Smooth muscle cell (in vitro differentiated cells): ENCODE results near the gene IL1RL2. TPM values are rescaled to one million over a fixed set of nuclear protein-coding genes. Genes with fewer than 3 reads are reported as not detected.

Experiments used
- DNase-seq: peaks from one replicate; lab custom pipeline; 2025; ENCODE audit not compliant: unreplicated experiment; lab: John Stamatoyannopoulos, UW
- H2AFZ ChIP-seq: fragments of 200-600 bp; sonication (generic); 2 replicates; pipeline ENCODE4 v1.6.0; 2016; ENCODE audit warnings: antibody characterized with exemption, low read depth, mild to moderate bottlenecking
- H3F3A ChIP-seq: fragments of 200-600 bp; sonication (generic); 2 replicates; pipeline ENCODE4 v1.6.0; 2017; ENCODE audit warnings: antibody characterized with exemption, low read depth
- H3K27ac ChIP-seq: fragments of 200-600 bp; sonication (generic); 2 replicates; pipeline ENCODE4 v1.5.1; 2016; ENCODE audit warnings: low read depth, mild to moderate bottlenecking
- H3K27me3 ChIP-seq: fragments of 200-600 bp; sonication (generic); 2 replicates; pipeline ENCODE4 v1.6.1; 2016; ENCODE audit warnings: low read depth, mild to moderate bottlenecking
- H3K36me3 ChIP-seq: fragments of 200-600 bp; sonication (generic); 2 replicates; pipeline ENCODE4 v1.5.1; 2016; ENCODE audit warnings: low read depth
- H3K4me1 ChIP-seq: fragments of 200-600 bp; sonication (generic); 2 replicates; pipeline ENCODE4 v1.5.1; 2016; ENCODE audit warnings: low read depth
- H3K4me2 ChIP-seq: fragments of 200-600 bp; sonication (generic); 2 replicates; pipeline ENCODE4 v1.6.0; 2016; ENCODE audit warnings: mild to moderate bottlenecking
- H3K4me3 ChIP-seq: fragments of 200-600 bp; sonication (generic); 2 replicates; pipeline ENCODE4 v1.5.1; 2016; ENCODE audit warnings: mild to moderate bottlenecking
- H3K79me2 ChIP-seq: fragments of 200-600 bp; sonication (generic); 2 replicates; pipeline ENCODE4 v1.6.0; 2016; ENCODE audit warnings: low read depth, mild to moderate bottlenecking
- H3K9ac ChIP-seq: fragments of 200-600 bp; sonication (generic); 2 replicates; pipeline ENCODE4 v1.6.0; 2016; ENCODE audit warnings: low read depth
- H3K9me3 ChIP-seq: fragments of 200-600 bp; sonication (generic); replicated peaks from 2 replicates; pipeline ENCODE4 v1.5.1; 2016; ENCODE audit warnings: low read depth
- H4K20me1 ChIP-seq: fragments of 200-600 bp; sonication (generic); 2 replicates; pipeline ENCODE4 v1.6.0; 2016; ENCODE audit warnings: low read depth
- WGBS: methylation state at CpG from one replicate; pipeline ENCODE4 v1.1.7; 2016; ENCODE audit warnings: low lambda C conversion rate; 5-methylcytosine and 5-hydroxymethylcytosine counted together
- polyA plus RNA-seq: library from polyadenylated mRNA; unstranded; fragments of >200 nt; fragmentation: Nextera tagmentation; extraction: Ambion mirVana; gene quantifications from 2 replicates; pipeline ENCODE4 v1.2.1, GENCODE V29; 2016
- total RNA-seq: library from RNA; depleted of rRNA; stranded (reverse); fragments of >200 nt; gene quantifications from 2 replicates; pipeline ENCODE4 v1.2.3, GENCODE V29; 2014
- TF ChIP-seq, protein P1 (sequence below): fragments of 200-600 bp; sonication (generic); IDR thresholded peaks from 2 replicates; pipeline ENCODE4 v1.5.1; 2017; ENCODE audit warnings: borderline replicate concordance, mild to moderate bottlenecking, antibody characterized with exemption; ENCODE audit not compliant: insufficient read depth, poor library complexity, severe bottlenecking

Gene IL1RL2
- total and polyA plus RNA-seq, 2 experiments from 2014 or later: 0.10 to 0.13 TPM

DNA sequence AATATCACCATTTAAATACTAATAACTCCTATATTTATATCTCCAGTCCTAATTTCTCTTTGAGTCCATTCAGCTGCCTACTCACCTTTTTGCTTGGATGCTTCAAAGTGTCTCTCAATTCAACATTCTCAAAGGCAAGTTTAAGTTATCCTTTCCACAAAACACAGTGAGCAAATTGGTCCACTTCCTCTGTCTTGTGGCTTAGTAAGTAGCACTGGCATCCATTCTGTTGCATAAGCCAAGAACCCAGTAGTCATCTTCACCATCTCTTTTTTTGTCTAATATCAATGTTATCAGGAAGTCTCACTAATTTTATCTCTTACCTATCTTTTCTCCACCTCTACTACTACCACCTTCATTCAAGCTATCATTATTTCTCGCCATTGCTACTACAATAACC, 97.2 kb downstream of the IL1RL2 start:
- WGBS: 98% methylated on average over 1 of the region's 1 CpG

DNA sequence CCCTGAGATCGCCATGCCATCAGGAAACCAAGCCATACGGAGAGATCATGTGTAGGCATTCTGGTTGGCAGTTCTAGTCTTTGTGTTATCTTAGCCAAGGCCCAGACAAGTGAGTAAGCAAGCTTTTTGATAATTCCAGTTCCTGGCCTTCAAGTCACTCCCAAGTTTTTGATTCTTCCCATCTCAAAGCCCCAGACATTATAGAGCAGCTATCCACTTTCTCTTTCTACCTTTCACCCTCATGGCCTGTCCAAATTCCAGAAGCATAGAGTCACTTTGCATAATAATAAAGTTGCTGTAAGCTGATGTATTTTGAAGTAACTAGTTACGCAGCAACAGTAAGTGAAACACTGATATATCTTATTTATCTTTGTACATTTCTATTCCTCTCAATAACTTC, 97.8 kb downstream of the IL1RL2 start:
- DNase-seq: no peak
- no peaks in the 10 kb centered on the region for H3F3A ChIP-seq
- no peaks in the 10 kb centered on the region for H3K9me3 ChIP-seq
- no peaks in the 10 kb centered on the region for H4K20me1 ChIP-seq
- peak overlapping the region; percentile 19 for H3K4me2 ChIP-seq
- no peak overlapping the region for H3K4me3 ChIP-seq
- no peaks in the 10 kb centered on the region for H3K36me3 ChIP-seq
- no peak overlapping the region for H2AFZ ChIP-seq
- no peaks in the 10 kb centered on the region for H3K4me1 ChIP-seq
- H3K79me2 ChIP-seq: no peaks in the 10 kb centered on the region
- no peaks in the 10 kb centered on the region for H3K27me3 ChIP-seq
- TF ChIP-seq, protein P1, sequence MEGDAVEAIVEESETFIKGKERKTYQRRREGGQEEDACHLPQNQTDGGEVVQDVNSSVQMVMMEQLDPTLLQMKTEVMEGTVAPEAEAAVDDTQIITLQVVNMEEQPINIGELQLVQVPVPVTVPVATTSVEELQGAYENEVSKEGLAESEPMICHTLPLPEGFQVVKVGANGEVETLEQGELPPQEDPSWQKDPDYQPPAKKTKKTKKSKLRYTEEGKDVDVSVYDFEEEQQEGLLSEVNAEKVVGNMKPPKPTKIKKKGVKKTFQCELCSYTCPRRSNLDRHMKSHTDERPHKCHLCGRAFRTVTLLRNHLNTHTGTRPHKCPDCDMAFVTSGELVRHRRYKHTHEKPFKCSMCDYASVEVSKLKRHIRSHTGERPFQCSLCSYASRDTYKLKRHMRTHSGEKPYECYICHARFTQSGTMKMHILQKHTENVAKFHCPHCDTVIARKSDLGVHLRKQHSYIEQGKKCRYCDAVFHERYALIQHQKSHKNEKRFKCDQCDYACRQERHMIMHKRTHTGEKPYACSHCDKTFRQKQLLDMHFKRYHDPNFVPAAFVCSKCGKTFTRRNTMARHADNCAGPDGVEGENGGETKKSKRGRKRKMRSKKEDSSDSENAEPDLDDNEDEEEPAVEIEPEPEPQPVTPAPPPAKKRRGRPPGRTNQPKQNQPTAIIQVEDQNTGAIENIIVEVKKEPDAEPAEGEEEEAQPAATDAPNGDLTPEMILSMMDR: no peak
- H3K27ac ChIP-seq: no peak overlapping the region
- 64% methylated on average over 3 of the region's 3 CpGs for WGBS
- no peak overlapping the region for H3K9ac ChIP-seq

More for the DNA sequence above, 97.2 kb downstream of the IL1RL2 start:
- no peaks in the 10 kb centered on the region for H3K79me2 ChIP-seq
- H3K4me3 ChIP-seq: no peak overlapping the region
- no peak overlapping the region for H3K27ac ChIP-seq
- TF ChIP-seq, protein P1: no peak
- H3K9ac ChIP-seq: no peak overlapping the region
- no peaks in the 10 kb centered on the region for H3K27me3 ChIP-seq
- H3K9me3 ChIP-seq: no peaks in the 10 kb centered on the region
- no peaks in the 10 kb centered on the region for H4K20me1 ChIP-seq
- H3F3A ChIP-seq: no peaks in the 10 kb centered on the region
- no peak overlapping the region for H2AFZ ChIP-seq
- DNase-seq: no peak
- H3K36me3 ChIP-seq: no peaks in the 10 kb centered on the region
- H3K4me1 ChIP-seq: peaks cover 2% of the 10 kb centered on the region
- no peak overlapping the region for H3K4me2 ChIP-seq

DNA sequence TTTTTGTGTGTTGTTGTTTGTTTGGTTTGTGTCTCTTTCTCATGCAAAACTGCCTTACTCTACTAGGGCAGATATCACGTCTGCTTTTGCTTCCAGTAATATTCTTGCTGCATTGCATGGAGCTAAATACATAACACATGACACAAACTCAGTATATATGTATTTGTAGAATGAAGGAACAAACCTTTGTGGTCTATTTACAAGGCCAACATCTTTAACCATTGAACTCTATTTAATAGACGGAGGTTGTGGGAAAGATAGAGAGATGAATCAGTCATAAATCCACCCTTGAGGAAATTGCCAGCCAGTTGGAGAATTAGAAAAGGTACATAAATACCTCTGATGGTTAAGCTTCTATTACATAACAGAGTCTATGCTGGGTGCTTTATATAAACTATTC, 98.5 kb downstream of the IL1RL2 start:
- Histone ChIP-seq H3K27ac (no peak overlapping the region), H4K20me1 (no peaks in the 10 kb centered on the region), H3K4me1 (no peaks in the 10 kb centered on the region), H3K9ac (no peak overlapping the region), H2AFZ (no peak overlapping the region), H3K4me2 (peak overlapping the region; percentile 19), H3K27me3 (no peaks in the 10 kb centered on the region), H3F3A (no peaks in the 10 kb centered on the region), H3K9me3 (no peaks in the 10 kb centered on the region), H3K4me3 (no peak overlapping the region), H3K79me2 (no peaks in the 10 kb centered on the region), H3K36me3 (no peaks in the 10 kb centered on the region)
- no peak for DNase-seq
- 72% methylated on average over 2 of the region's 2 CpGs for WGBS
- TF ChIP-seq, protein P1: no peak

DNA sequence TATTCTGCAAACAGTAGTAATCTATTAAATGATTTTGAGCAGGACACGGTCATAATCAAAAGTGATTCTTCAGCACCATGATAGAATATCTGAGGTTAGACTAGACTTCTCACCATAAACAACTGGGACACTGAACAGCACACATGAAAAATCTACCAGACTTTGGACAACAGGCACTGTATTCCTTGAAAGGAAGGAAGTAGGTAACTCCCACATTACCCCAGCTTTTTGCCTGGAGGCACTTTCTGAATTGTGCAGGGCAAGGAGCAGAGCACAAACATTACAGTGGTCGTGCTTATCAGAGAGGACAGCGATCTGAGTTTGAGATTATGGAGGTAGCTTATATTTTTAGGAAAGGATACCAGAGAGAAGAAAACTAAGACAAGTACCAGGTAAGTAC, 99.2 kb downstream of the IL1RL2 start:
- 67% methylated on average over 3 of the region's 3 CpGs for WGBS

More for the DNA sequence above, 99.2 kb downstream of the IL1RL2 start:
- H3K27me3 ChIP-seq: no peaks in the 10 kb centered on the region
- DNase-seq: no peak
- no peaks in the 10 kb centered on the region for H3F3A ChIP-seq
- H3K4me3 ChIP-seq: no peak overlapping the region
- TF ChIP-seq, protein P1: no peak
- no peaks in the 10 kb centered on the region for H3K4me1 ChIP-seq
- H3K9me3 ChIP-seq: no peaks in the 10 kb centered on the region
- H2AFZ ChIP-seq: no peak overlapping the region
- H3K36me3 ChIP-seq: no peaks in the 10 kb centered on the region
- H3K4me2 ChIP-seq: no peak overlapping the region
- H3K79me2 ChIP-seq: no peaks in the 10 kb centered on the region
- H3K27ac ChIP-seq: no peak overlapping the region
- H3K9ac ChIP-seq: no peak overlapping the region
- no peaks in the 10 kb centered on the region for H4K20me1 ChIP-seq
